HEK293T (cell line): Measurements from ENCODE around the gene PRF1.

Source experiments
- BHLHE40 ChIP-seq: fragments of 450-650 bp; IDR thresholded peaks from 2 replicates; pipeline ENCODE4 v1.6.1; 2016; ENCODE audit warnings: mild to moderate bottlenecking, moderate library complexity, borderline replicate concordance
- ELF4 ChIP-seq: fragments of 450-650 bp; IDR thresholded peaks from 2 replicates; pipeline ENCODE4 v1.6.1; 2017; ENCODE audit warnings: antibody characterized with exemption
- FOXA1 ChIP-seq: fragments of 450-650 bp; IDR thresholded peaks from 2 replicates; pipeline ENCODE4 v1.6.1; 2016; ENCODE audit warnings: mild to moderate bottlenecking
- FOXM1 ChIP-seq: fragments of 450-650 bp; IDR thresholded peaks from 2 replicates; pipeline ENCODE4 v1.6.1; 2017; ENCODE audit warnings: mild to moderate bottlenecking, borderline replicate concordance
- HDGF ChIP-seq: fragments of 450-650 bp; IDR thresholded peaks from 2 replicates; pipeline ENCODE4 v1.6.1; 2017; ENCODE audit warnings: antibody characterized with exemption, borderline replicate concordance
- LEF1 ChIP-seq: fragments of 450-650 bp; IDR thresholded peaks from 2 replicates; pipeline ENCODE4 v1.6.1; 2017; ENCODE audit warnings: mild to moderate bottlenecking, borderline replicate concordance
- NFRKB ChIP-seq: fragments of 450-650 bp; IDR thresholded peaks from 2 replicates; pipeline ENCODE4 v1.6.1; 2016; ENCODE audit warnings: mild to moderate bottlenecking, moderate library complexity
- SP1 ChIP-seq: fragments of 450-650 bp; IDR thresholded peaks from 2 replicates; pipeline ENCODE4 v1.6.1; 2017
- TARDBP ChIP-seq: fragments of 450-650 bp; IDR thresholded peaks from 2 replicates; pipeline ENCODE4 v1.6.1; 2016
- TF ChIP-seq, protein P1 (sequence below): fragments of 450-650 bp; IDR thresholded peaks from 2 replicates; pipeline ENCODE4 v1.6.1; 2016

DNA sequence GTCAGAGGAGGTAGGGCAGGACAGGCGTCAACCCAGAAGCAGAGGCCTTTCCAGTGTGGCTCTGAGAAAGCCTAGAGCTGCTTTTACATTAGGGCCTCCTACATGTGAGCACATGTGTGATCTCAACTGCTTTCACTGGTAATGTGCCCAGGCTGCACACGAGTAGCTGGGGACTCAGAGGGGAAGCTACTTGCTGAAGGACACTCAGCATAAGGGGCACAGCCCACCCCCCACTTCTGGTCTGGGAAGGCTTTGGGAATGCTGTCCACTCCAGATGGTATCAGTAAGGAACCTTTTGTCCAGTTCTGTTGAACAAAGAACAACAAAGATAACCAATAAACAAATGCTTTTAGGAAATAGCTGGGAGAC, 18.9 kb downstream of the PRF1 start:
- TF ChIP-seq FOXM1 (no peak), LEF1 (no peak), TARDBP (no peak), FOXA1 (no peak), SP1 (no peak), ELF4 (no peak), HDGF (no peak), BHLHE40 (no peak), NFRKB (no peak)
- TF ChIP-seq, protein P1, sequence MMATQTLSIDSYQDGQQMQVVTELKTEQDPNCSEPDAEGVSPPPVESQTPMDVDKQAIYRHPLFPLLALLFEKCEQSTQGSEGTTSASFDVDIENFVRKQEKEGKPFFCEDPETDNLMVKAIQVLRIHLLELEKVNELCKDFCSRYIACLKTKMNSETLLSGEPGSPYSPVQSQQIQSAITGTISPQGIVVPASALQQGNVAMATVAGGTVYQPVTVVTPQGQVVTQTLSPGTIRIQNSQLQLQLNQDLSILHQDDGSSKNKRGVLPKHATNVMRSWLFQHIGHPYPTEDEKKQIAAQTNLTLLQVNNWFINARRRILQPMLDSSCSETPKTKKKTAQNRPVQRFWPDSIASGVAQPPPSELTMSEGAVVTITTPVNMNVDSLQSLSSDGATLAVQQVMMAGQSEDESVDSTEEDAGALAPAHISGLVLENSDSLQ: no peak
